ENCODE data around the gene OR5K2. TPM values are rescaled to one million over a fixed set of nuclear protein-coding genes. Genes with fewer than 3 reads are reported as not detected.

Gene OR5K2
- total RNA-seq, 3 donors from 2014 or later (not counting 1 experiment from before 2014, with no cell fraction given): not detected

DNA sequence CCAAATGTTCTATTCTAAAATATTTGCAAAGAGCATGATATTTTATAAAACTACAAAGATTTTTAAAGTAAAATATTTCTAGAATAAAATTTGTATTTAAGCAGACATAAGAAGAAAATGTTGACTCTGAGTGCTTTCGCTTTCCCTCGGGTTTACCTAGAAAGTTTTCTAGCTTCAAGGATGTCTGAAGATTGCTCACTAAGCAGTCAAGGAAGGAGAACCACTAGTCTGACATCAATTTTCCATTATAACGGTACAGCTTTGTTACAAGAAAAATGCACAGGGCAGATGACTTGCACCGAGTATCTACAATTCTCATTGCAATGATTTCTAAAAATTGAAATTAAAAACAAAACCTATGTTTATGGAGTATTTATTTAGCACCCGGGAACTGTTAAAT, 48.5 kb downstream of the OR5K2 start:
- WGBS (ENCODE audit: insufficient coverage): 54% methylated on average over 3 of the region's 5 CpGs
- DNase-seq (peak in 1 of 2 donors; percentile 53), ATAC-seq (peak in 2 of 3 donors; percentile 33 to 46)
- Histone ChIP-seq H3K27ac (ENCODE audit: low read length) (no peak overlapping the region), H3K4me3 (ENCODE audit: low read length) (no peak overlapping the region), H3K36me3 (ENCODE audit: control insufficient read depth, insufficient read depth, low read length) (no peaks in the 10 kb centered on the region), H3K9me3 (ENCODE audit: control insufficient read depth, insufficient read depth, low read length) (no peaks in the 10 kb centered on the region), H3K4me1 (ENCODE audit: control insufficient read depth, insufficient read depth, low read length) (peaks cover 14% of the 10 kb centered on the region), H3K27me3 (ENCODE audit: control insufficient read depth, insufficient read depth, low read length) (no peaks in the 10 kb centered on the region)
- Mint-ChIP-seq H3K27me3 (ENCODE audit: low read depth in 2 of 2) (no peaks in the 10 kb centered on the region), H3K36me3 (no peaks in the 10 kb centered on the region), H3K4me3 (no peak overlapping the region), H3K27ac (peak overlapping the region in 1 of 2 donors; percentile 17), H3K4me1 (peaks cover 13 to 25% of the 10 kb centered on the region in 2 donors), H3K9me3 (no peaks in the 10 kb centered on the region)
- TF ChIP-seq, protein P1, sequence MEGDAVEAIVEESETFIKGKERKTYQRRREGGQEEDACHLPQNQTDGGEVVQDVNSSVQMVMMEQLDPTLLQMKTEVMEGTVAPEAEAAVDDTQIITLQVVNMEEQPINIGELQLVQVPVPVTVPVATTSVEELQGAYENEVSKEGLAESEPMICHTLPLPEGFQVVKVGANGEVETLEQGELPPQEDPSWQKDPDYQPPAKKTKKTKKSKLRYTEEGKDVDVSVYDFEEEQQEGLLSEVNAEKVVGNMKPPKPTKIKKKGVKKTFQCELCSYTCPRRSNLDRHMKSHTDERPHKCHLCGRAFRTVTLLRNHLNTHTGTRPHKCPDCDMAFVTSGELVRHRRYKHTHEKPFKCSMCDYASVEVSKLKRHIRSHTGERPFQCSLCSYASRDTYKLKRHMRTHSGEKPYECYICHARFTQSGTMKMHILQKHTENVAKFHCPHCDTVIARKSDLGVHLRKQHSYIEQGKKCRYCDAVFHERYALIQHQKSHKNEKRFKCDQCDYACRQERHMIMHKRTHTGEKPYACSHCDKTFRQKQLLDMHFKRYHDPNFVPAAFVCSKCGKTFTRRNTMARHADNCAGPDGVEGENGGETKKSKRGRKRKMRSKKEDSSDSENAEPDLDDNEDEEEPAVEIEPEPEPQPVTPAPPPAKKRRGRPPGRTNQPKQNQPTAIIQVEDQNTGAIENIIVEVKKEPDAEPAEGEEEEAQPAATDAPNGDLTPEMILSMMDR (IDR thresholded peaks at IDR 0.05): no peak
- intact Hi-C loops (cut with micrococcal nuclease): no loop called here

Other genes with a start within 250 kb of the OR5K2 start
- gene OR5H6, start 233.4 kb upstream of the OR5K2 start, total RNA-seq: not detected
- not detected for gene OR5H2, start 215.2 kb upstream of the OR5K2 start, total RNA-seq
- not detected for gene OR5K4, start 143.8 kb upstream of the OR5K2 start, total RNA-seq
- gene OR5K3, start 107.0 kb upstream of the OR5K2 start, total RNA-seq: not detected
- not detected for gene OR5K1, start 34.5 kb upstream of the OR5K2 start, total RNA-seq
- 100 to 1,000 TPM; 175 to 220 (median 219) TPM for gene CLDND1, start 25.2 kb downstream of the OR5K2 start, total RNA-seq
- 10 to 100 TPM in 1 of 3 donors, 1 to 10 TPM in 1, under 1 TPM in 1; 0.97 to 32.8 (median 1.5) TPM for gene GPR15, start 34.3 kb downstream of the OR5K2 start, total RNA-seq
- gene CPOX, start 95.9 kb downstream of the OR5K2 start, total RNA-seq: 10 to 100 TPM in 2 of 3 donors, 1 to 10 TPM in 1; 7.6 to 12.7 (median 12.2) TPM